Mammary epithelial cell (primary cell): ENCODE measurements around the gene INIP.
"Not testable (repeated sequence)": the region's sequence is repeated elsewhere in the genome, so short reads cannot be mapped to it uniquely, and the experiment has no call there.

Experiments used
- EZH2 ChIP-seq: IDR thresholded peaks from 2 replicates; pipeline ENCODE4 v1.6.1; 2012; ENCODE audit warnings: low read length, inconsistent platforms, borderline replicate concordance
- TF ChIP-seq, protein P1 (sequence below), 2 donors: IDR thresholded peaks in 1 of 2; conservative IDR thresholded peaks in 1 of 2; 2 replicates each; pipeline ENCODE4 v1.5.1; 2011 to 2012; ENCODE audit warnings: inconsistent platforms in 2 of 2, low read length in 2 of 2, mild to moderate bottlenecking in 2 of 2, control low read depth in 1 of 2, low read depth in 1 of 2; ENCODE audit not compliant: insufficient read depth in 1 of 2; ENCODE audit errors: extremely low read depth in 1 of 2

DNA sequence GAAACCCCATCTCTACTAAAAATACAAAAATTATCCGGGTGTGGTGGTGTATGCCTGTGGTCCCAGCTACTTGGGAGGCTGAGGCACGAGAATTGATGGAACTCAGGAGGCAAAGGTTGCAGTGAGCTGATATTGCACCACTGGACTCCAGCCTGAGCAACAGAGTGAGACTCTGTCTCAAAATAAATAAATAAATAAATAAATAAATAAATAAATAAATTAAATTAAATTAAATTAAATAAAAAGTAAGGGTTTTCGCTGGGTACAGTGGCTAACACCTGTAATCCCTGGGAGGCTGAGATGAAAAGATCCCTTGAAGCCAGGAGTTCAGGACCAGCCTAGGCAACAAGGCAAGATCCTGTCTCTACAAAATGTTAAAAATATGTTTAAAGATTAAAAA is 4.8 kb upstream of the INIP start:
- TF ChIP-seq, protein P1, sequence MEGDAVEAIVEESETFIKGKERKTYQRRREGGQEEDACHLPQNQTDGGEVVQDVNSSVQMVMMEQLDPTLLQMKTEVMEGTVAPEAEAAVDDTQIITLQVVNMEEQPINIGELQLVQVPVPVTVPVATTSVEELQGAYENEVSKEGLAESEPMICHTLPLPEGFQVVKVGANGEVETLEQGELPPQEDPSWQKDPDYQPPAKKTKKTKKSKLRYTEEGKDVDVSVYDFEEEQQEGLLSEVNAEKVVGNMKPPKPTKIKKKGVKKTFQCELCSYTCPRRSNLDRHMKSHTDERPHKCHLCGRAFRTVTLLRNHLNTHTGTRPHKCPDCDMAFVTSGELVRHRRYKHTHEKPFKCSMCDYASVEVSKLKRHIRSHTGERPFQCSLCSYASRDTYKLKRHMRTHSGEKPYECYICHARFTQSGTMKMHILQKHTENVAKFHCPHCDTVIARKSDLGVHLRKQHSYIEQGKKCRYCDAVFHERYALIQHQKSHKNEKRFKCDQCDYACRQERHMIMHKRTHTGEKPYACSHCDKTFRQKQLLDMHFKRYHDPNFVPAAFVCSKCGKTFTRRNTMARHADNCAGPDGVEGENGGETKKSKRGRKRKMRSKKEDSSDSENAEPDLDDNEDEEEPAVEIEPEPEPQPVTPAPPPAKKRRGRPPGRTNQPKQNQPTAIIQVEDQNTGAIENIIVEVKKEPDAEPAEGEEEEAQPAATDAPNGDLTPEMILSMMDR (conservative IDR thresholded peaks at IDR 0.05 in 1 of 2, IDR thresholded peaks at IDR 0.05 in 1 of 2; ENCODE audit: extremely low read depth in 1 of 2, insufficient read depth in 1 of 2, low read depth in 1 of 2, low read length in 2 of 2): not testable (repeated sequence)
- TF ChIP-seq EZH2: not testable (repeated sequence)
